GM19328 (cell line): ENCODE measurements around the gene LUC7L.
"Not testable (repeated sequence)": the region's sequence is repeated elsewhere in the genome, so short reads cannot be mapped to it uniquely, and the experiment has no call there.

ENCODE experiments used
- ATAC-seq: cut with Tn5 transposase; IDR thresholded peaks from one replicate; pipeline ENCODE4 v1.9.1; 2021; ENCODE audit warnings: mild to moderate bottlenecking, moderate library complexity; ENCODE audit not compliant: unreplicated experiment

LUC7L gene

DNA sequence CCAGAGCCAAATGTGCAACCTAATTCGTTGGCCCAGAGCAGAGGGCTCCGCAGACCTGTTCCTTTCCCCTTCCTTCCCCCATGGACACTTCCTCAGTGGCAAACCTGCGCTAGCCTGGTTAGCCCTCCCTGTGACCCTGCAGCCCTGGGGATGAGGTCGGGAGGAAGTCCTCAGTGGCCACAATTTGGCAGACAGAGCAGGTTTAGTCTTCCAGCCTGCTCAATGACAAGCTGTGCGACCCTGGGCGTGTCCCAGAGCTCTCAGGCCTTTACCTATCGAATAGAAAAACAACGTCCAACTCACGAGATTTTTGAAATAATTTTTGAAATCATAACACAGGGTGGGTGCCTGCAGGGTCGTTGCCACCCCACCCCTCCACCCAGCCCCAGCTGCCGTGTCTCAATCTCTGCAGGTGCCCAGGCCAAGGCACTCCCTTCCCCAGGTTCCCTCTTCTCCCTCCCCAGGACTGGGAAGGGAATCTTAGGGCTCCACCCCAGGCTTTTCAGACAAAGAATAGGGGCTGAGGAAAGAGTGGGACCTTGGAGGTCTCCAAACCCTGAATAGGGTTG is 62.0 kb downstream of the LUC7L start:
- no peak for ATAC-seq

DNA sequence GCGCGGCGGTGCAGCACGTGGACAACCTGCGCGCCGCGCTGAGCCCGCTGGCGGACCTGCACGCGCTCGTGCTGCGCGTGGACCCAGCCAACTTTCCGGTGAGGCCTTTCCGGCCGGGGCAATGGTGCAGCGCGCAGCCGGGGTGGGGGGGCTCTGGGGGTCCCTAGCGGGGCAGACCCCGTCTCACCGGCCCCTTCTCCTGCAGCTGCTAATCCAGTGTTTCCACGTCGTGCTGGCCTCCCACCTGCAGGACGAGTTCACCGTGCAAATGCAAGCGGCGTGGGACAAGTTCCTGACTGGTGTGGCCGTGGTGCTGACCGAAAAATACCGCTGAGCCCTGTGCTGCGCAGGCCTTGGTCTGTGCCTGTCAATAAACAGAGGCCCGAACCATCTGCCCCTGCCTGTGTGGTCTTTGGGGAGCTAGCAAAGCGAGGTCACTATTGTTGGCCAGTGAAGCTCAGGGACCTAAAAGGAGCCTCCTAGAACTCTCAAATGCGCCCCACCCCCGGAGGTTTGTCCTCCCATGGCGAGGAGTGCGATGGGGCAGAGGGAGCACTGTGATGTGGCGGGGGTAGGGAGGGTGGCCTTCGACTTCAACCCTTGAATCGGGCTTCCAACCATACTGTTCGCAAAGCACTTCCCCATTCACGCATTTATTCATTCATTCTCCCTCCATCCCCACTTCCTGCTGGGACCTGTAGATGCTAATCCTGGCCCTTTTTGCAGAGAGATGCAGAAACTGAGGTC is 62.7 kb downstream of the LUC7L start:
- no peak for ATAC-seq

DNA sequence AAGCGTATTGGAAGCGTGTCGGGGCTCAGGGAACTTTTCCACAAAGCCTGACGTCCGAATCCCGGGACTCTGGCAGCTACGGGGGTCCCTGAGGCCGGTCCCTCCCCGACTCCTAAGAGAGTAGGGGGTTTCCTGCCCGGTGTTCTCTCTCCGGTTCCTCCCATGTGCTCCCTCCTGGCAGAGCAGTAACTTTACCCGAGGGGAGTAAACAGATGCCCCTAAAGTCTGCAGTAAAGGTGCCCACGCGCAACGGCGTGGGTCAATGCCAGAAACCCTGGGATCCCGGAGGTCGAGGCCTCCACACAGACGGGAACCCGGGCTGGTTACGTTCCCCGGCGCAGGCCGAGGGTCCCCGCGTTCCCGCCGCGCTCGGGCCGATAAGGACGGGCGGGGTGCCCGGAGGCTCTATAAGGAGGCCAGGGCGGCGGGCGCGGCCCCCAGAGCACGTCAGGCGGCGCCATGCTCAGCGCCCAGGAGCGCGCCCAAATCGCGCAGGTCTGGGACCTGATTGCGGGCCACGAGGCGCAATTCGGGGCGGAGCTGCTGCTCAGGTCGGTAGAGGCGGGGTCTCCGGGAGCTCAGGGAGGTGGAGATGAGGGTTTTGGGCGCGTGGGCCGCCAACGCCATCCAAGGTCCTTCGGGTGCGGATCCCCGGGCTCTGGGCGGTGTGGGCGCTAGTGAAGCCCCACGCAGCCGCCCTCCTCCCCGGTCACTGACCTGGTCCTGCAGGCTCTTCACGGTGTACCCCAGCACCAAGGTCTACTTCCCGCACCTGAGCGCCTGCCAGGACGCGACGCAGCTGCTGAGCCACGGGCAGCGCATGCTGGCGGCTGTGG is 63.5 kb downstream of the LUC7L start, which contains the start of gene HBM:
Gene HBM (plus strand): TSS at position 440 of the 836 bp plus-strand sequence. CDS start 20 bp downstream, at position 460.
- ATAC-seq: no peak

DNA sequence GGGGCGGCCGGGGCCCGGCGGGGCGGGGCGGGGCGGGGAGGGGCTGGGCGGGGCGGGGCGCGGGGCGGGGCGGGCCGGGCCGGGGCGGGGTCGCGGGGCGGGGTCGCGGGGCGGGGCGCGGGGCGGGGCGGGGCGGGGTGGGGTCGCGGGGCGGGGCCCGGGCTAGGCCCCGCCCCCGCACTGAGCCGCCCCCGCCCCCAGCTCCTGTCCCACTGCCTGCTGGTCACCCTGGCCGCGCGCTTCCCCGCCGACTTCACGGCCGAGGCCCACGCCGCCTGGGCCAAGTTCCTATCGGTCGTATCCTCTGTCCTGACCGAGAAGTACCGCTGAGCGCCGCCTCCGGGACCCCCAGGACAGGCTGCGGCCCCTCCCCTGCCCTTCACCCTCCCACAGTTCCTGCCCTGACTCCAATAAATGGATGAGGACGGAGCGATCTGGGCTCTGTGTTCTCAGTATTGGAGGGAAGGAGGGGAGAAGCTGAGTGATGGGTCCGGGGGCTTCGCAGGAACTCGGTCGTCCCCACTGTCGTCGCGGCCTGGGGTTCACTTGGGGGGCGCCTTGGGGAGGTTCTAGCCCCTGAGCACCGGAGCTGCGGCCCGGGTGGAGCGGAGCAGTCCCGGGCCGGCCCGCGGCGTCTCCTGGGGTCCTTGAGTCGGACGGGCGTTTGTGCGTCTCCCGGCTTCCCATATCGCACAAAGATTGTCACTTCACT is 64.3 kb downstream of the LUC7L start:
- no peak for ATAC-seq

DNA sequence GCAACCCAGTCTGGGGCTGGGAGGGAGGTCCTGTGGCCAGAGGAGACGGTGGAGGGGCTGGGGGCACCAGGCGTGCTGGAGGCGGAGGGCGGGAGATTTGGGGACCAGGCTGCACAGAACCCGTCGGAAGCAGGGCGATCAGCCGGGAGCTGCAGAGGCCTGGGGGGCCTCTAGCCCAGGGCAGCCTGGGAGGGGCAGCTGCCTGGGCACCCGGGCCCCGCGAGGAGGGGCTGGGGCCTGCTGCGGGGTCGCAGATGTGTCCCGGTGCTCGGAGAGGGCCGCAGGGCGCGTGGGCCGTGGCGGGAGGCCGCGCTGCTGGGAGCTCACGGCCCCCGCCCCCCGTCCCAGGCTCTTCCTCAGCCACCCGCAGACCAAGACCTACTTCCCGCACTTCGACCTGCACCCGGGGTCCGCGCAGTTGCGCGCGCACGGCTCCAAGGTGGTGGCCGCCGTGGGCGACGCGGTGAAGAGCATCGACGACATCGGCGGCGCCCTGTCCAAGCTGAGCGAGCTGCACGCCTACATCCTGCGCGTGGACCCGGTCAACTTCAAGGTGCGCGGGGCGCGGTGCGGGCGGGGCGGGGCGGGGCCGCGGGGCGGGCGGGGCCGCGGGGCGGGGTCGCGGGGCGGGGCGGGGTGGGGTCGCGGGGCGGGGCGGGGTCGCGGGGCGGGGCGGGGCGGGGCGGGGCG is 65.0 kb downstream of the LUC7L start:
- not testable (repeated sequence) for ATAC-seq

DNA sequence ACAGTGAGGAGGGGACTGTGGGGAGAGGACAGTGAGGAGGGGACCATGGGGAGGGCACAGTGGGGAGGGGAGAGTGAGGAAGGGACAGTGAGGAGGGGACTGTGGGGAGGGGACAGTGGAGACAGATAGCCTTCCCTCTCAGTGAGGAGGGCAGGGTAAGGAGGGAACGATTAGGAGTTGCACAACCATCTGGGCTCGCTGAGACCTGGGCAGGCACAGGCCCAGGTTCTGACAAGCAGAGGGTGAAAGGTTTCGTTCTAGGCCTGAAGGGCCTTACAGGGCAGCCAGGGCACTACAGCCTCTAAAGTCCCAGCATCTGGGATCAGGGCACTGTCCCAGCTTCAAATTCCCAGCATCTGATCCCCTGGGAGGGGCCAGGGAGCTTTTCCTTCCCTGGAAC is 65.6 kb downstream of the LUC7L start:
- ATAC-seq: not testable (repeated sequence)

DNA sequence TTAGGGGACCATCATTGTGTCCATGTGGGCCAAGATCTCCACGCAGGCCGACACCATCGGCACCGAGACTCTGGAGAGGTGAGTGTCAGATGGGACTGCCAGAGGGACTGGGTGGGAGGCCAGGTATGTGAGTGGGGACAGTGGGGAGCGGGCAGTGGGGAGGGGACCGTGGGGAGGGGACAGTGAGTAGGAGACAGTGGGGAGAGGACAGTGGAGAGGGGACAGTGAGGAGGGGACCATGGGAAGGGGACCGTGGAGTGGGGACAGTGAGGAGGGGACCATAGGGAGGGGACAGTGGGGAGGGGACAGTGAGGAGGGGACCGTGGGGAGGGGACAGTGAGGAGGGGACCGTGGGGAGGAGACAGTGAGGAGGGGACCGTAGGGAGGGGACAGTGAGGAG is 66.1 kb downstream of the LUC7L start:
- ATAC-seq: not testable (repeated sequence)

DNA sequence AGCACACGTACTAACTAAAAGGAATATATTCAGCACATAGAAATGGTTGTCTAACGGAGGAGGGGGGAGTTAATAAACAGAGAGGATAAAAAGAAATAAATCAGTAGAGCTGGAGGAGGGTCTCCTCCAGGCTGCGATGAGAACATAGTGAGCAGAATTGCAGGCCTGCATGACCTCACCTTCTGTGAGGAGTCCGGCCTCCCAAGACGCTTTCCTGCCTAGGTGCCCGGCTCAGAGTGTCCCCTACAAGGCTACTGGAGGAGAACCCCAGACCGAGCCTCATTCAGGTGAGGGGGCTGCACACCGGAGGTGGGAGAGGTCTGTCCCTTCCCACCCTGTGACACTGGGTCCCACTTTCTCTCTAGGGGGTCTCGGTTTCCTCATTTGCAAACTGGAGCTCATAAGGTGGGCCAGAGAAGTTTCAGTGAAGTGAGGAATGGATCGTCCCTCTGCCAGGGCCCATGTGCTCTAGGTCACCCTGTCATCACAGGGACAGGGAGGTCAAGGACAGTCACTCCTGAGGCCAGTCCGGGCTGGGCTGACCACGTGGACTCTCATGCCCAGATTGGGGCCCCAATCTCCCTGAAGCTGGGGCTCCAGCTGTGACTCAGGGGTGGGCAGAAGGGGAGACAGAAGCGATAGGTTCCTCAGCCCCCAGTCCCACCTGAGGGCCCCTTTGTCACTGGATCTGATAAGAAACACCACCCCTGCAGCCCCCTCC is 66.8 kb downstream of the LUC7L start:
- no peak for ATAC-seq

DNA sequence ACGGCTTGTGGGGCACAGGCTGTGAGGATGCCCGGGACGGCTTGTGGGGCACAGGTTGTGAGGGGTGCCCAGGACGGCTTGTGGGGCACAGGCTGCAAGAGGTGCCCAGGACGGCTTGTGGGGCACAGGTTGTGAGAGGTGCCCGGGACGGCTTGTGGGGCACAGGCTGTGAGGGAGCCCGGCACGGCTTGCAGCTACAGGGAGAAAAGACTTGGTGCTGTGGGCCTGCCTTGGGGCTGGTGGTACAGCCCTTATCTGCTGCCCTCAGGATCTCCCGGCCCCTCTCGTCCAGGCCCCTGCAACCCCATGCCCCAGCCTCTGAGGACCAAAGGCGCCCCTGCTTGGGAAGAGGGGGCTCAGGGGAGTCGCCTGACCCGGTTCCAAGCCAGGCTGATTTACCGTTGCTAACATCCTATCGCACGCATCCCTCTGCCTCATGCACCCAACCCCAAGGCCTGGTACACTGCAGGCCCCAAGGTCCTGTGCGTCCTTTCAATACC is 68.5 kb downstream of the LUC7L start:
- ATAC-seq: no peak

DNA sequence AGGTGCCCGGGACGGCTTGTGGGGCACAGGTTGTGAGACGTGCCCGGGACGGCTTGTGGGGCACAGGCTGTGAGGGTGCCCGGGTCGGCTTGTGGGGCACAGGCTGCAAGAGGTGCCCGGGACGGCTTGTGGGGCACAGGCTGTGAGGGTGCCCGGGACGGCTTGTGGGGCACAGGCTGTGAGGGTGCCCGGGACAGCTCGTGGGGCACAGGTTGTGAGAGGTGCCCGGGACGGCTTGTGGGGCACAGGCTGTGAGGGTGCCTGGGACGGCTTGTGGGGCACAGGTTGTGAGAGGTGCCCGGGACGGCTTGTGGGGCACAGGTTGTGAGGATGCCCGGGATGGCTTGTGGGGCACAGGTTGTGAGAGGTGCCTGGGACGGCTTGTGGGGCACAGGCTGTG is 69.0 kb downstream of the LUC7L start:
- ATAC-seq: not testable (repeated sequence)

DNA sequence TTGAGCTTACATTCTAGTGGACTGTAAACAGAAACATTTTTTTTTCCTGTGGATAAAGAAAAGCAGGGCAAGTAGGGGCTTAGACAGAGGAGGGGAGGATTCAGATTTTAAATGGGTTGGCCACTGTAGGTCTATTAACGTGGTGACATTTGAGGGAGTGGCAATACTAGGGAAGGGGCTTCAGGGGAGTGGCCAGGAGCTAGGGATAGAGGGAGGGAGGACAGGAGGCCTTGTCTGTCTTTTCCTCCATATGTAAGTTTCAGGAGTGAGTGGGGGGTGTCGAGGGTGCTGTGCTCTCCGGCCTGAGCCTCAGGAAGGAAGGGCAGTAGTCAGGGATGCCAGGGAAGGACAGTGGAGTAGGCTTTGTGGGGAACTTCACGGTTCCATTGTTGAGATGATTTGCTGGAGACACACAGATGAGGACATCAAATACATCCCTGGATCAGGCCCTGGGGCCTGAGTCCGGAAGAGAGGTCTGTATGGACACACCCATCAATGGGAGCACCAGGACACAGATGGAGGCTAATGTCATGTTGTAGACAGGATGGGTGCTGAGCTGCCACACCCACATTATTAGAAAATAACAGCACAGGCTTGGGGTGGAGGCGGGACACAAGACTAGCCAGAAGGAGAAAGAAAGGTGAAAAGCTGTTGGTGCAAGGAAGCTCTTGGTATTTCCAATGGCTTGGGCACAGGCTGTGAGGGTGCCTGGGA is 70.0 kb downstream of the LUC7L start:
- ATAC-seq: no peak

DNA sequence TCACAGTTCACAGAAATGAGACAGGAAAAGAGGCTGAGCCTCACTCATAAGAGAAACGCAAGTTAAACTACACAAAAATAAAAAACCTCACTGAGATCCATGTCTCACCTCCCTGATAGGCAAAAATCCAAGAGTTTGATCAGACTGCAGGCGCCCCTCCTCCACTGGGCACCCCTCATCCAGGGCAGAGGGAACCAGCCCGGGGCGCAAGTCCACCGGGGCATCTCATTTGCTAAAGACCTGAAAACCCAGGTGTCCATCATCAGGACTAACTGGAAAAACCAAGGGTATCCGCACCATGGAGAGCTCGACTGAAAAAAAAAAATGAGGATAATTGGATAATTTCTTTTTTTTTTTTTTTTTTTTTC is 74.2 kb downstream of the LUC7L start:
- no peak for ATAC-seq

DNA sequence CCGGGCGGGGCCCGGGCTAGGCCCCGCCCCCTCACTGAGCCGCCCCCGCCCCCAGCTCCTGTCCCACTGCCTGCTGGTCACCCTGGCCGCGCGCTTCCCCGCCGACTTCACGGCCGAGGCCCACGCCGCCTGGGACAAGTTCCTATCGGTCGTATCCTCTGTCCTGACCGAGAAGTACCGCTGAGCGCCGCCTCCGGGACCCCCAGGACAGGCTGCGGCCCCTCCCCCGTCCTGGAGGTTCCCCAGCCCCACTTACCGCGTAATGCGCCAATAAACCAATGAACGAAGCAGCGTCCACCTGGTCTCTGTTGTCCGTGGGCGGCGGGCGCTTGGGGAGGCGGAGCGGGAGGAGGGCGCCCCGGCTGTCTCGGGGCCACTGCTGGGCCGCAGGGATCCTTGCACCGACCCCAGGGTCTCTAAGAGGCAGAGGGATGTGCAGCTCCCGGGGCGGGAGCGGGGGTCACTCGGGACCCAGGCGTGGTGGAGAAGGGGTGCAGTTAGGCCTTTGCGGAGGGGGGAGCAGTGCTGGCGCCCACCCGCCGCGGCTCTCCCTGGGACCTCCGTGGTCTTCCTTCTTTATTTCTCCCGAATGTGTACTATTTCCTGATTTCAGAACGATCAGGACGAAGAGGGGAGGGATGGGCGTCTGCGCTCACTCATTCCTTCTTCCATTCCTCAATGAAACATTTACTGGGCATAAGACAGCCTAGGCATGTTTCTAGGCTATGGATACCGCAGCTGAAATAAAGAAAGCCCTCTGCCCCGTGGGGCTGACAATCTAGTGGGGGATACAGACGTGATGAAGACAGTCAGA is 74.8 kb downstream of the LUC7L start:
- ATAC-seq: no peak

DNA sequence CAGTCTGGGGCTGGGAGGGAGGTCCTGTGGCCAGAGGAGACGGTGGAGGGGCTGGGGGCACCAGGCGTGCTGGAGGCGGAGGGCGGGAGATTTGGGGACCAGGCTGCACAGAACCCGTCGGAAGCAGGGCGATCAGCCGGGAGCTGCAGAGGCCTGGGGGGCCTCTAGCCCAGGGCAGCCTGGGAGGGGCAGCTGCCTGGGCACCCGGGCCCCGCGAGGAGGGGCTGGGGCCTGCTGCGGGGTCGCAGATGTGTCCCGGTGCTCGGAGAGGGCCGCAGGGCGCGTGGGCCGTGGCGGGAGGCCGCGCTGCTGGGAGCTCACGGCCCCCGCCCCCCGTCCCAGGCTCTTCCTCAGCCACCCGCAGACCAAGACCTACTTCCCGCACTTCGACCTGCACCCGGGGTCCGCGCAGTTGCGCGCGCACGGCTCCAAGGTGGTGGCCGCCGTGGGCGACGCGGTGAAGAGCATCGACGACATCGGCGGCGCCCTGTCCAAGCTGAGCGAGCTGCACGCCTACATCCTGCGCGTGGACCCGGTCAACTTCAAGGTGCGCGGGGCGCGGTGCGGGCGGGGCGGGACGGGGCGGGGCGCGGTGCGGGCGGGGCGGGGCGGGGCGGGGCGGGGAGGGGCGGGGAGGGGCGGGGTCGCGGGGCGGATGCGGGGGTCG is 75.6 kb downstream of the LUC7L start:
- not testable (repeated sequence) for ATAC-seq

DNA sequence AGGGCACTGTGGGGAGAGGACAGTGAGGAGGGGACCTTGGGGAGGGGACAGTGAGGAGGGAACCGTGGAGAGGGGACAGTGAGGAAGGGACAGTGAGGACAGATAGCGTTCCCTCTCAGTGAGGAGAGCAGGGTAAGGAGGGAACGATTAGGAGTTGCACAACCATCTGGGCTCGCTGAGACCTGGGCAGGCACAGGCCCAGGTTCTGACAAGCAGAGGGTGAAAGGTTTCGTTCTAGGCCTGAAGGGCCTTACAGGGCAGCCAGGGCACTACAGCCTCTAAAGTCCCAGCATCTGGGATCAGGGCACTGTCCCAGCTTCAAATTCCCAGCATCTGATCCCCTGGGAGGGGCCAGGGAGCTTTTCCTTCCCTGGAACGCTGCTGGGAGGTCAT is 76.1 kb downstream of the LUC7L start:
- not testable (repeated sequence) for ATAC-seq

DNA sequence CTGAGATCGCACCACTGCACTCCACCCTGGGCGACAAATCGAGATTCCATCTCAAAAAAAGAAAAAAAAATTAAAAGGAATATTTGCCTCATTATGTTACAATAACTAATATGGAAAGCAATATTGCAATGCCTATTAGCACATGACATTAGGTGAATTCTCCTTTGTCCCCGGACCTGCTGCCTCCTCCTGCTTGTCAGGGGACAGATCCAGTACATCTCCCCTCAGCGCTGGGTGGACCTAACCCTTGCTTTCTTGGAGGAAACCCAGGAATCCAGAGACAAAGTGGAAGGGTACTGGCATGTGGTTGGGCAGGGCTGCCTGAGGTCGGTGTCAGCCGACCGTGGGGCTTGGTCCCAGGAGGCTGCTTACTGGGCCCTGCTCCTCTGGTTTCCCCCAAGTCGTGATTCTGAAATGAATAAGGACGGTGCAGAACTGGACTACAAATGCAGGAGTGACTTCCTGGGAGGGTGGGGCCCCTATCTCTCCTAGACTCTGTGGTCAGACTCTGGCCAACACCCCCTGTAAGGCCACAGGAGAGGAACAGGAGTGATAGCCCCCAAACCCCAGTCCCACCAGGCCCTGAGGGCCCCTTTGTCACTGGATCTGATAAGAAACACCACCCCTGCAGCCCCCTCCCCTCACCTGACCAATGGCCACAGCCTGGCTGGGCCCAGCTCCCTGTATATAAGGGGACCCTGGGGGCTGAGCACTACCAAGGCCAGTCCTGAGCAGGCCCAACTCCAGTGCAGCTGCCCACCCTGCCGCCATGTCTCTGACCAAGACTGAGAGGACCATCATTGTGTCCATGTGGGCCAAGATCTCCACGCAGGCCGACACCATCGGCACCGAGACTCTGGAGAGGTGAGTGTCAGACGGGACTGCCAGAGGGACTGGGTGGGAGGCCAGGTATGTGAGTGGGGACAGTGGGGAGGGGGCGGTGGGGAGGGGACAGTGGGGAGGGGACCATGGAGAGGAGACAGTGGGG is 76.8 kb downstream of the LUC7L start, which contains the start of gene HBZ:
Gene HBZ (plus strand): TSS at position 504 of the 988 bp plus-strand sequence. CDS start 266 bp downstream, at position 770.
- ATAC-seq: no peak
